SK-N-SH (cell line): ENCODE data around the gene UBA3. TPM values are rescaled to one million over a fixed set of nuclear protein-coding genes. Genes with fewer than 3 reads are reported as not detected.

Experiments
- CTCF ChIA-PET: fragments of 300-600, 350-600 bp; formaldehyde crosslinking; extraction: SDS; loops from one replicate; lab custom pipeline; 2021; lab: Yijun Ruan, JAX
- POLR2A ChIA-PET: fragments of 350-600 bp; sonication (Branson Sonifier 250); formaldehyde crosslinking; extraction: SDS; loops from one replicate; lab custom pipeline; 2020; ENCODE audit warnings: antibody characterized with exemption, inconsistent platforms; lab: Yijun Ruan, JAX
- DNase-seq: peaks from one replicate; pipeline ENCODE4 v3.0.0; 2012
- H2AFZ ChIP-seq: fragments of 200-600 bp; sonication (generic); 2 replicates; pipeline ENCODE4 v1.8.1; 2016; ENCODE audit warnings: antibody characterized with exemption, mild to moderate bottlenecking, low read depth
- H3F3A ChIP-seq: fragments of 200-600 bp; sonication (generic); replicated peaks from 2 replicates; pipeline ENCODE3; 2016; ENCODE audit warnings: antibody characterized with exemption, mild to moderate bottlenecking; ENCODE audit not compliant: insufficient read depth
- H3K27ac ChIP-seq, 2 experiments: fragments of 200-500 bp in 1 of 2; fragments of 200-600 bp in 1 of 2; sonication (Bioruptor generic) in 1 of 2; sonication (generic), shearing (Covaris generic) in 1 of 2; 2 replicates each; pipeline versions ENCODE4 v1.5.1 to v1.6.1; 2014 to 2016; ENCODE audit warnings: low read depth in 2 of 2, inconsistent platforms in 1 of 2, low read length in 1 of 2, mild to moderate bottlenecking in 1 of 2, mixed read lengths in 1 of 2
- H3K27me3 ChIP-seq: fragments of 200-600 bp; sonication (generic), shearing (Covaris generic); 2 replicates; pipeline ENCODE4 v1.6.1; 2016; ENCODE audit warnings: mixed run types; ENCODE audit not compliant: insufficient read depth
- H3K36me3 ChIP-seq, 2 experiments: fragments of 200-500 bp in 1 of 2; fragments of 200-600 bp in 1 of 2; sonication (Bioruptor generic) in 1 of 2; sonication (generic) in 1 of 2; replicated peaks in 1 of 2; 2 replicates each; pipeline versions ENCODE3 to v1.5.1; 2014 to 2016; ENCODE audit warnings: low read length in 1 of 2, mild to moderate bottlenecking in 1 of 2; ENCODE audit not compliant: insufficient read depth in 2 of 2, control insufficient read depth in 1 of 2
- H3K4me1 ChIP-seq, 2 experiments: fragments of 200-500 bp in 1 of 2; fragments of 200-600 bp in 1 of 2; sonication (Bioruptor generic) in 1 of 2; sonication (generic), shearing (Covaris generic) in 1 of 2; 2 replicates each; pipeline versions ENCODE4 v1.5.1 to v1.6.1; 2014 to 2016; ENCODE audit warnings: low read depth in 1 of 2, low read length in 1 of 2, mixed run types in 1 of 2; ENCODE audit not compliant: insufficient read depth in 2 of 2, control insufficient read depth in 1 of 2
- H3K4me2 ChIP-seq: fragments of 200-600 bp; sonication (generic), shearing (Covaris generic); 2 replicates; pipeline ENCODE4 v1.6.1; 2017; ENCODE audit warnings: mixed run types
- H3K4me3 ChIP-seq, 2 experiments: fragments of 200-500 bp in 1 of 2; fragments of 200-600 bp in 1 of 2; sonication (Bioruptor generic) in 1 of 2; sonication (generic), shearing (Covaris generic) in 1 of 2; 2 replicates each; pipeline versions ENCODE4 v1.5.1 to v1.8.1; 2014 to 2016; ENCODE audit warnings: low read depth in 2 of 2, inconsistent platforms in 1 of 2, low read length in 1 of 2, mild to moderate bottlenecking in 1 of 2, mixed read lengths in 1 of 2, moderate library complexity in 1 of 2
- H3K79me2 ChIP-seq: fragments of 200-600 bp; sonication (generic); 2 replicates; pipeline ENCODE4 v1.8.1; 2017; ENCODE audit warnings: mild to moderate bottlenecking; ENCODE audit not compliant: insufficient read depth
- H3K9ac ChIP-seq: fragments of 200-600 bp; sonication (generic); 2 replicates; pipeline ENCODE4 v1.6.1; 2017; ENCODE audit warnings: mixed run types
- H3K9me2 ChIP-seq: fragments of 200-600 bp; sonication (generic); 2 replicates; pipeline ENCODE4 v1.6.1; 2017; ENCODE audit warnings: mixed run types
- H3K9me3 ChIP-seq: fragments of 200-600 bp; sonication (generic); 2 replicates; pipeline ENCODE4 v1.6.1; 2017; ENCODE audit warnings: mixed run types, mild to moderate bottlenecking, moderate library complexity
- H4K20me1 ChIP-seq: fragments of 200-600 bp; sonication (generic); 2 replicates; pipeline ENCODE4 v1.6.1; 2017; ENCODE audit warnings: mild to moderate bottlenecking, mixed run types; ENCODE audit not compliant: insufficient read depth
- ELF1 ChIP-seq: IDR thresholded peaks from 2 replicates; pipeline ENCODE4 v1.4.0; 2012
- EP300 ChIP-seq, 2 experiments: IDR thresholded peaks; 2 replicates each; pipeline versions ENCODE4 v1.4.0 to v1.6.1; 2012; ENCODE audit warnings: borderline replicate concordance in 1 of 2, low read depth in 1 of 2, low read length in 1 of 2
- EZH2phosphoT487 ChIP-seq: fragments of 200-600 bp; sonication (generic); IDR thresholded peaks from 2 replicates; pipeline ENCODE4 v1.6.1; 2017; ENCODE audit warnings: low read depth, mixed run types, mild to moderate bottlenecking, antibody characterized with exemption, moderate library complexity, borderline replicate concordance
- FOSL2 ChIP-seq: IDR thresholded peaks from 2 replicates; pipeline ENCODE4 v1.4.0; 2012; ENCODE audit warnings: low read depth, mild to moderate bottlenecking, moderate library complexity, borderline replicate concordance
- GABPA ChIP-seq: IDR thresholded peaks from 2 replicates; pipeline ENCODE4 v1.4.0; 2012; ENCODE audit warnings: low read depth, mild to moderate bottlenecking
- GATA2 ChIP-seq: sonication (generic); formaldehyde crosslinking; IDR thresholded peaks from 2 replicates; pipeline ENCODE4 v1.5.0; 2020; ENCODE audit warnings: mild to moderate bottlenecking, missing genetic modification reagents
- JUND ChIP-seq: IDR thresholded peaks from 2 replicates; pipeline ENCODE4 v1.4.0; 2012
- MEF2A ChIP-seq: IDR thresholded peaks from 2 replicates; pipeline ENCODE4 v1.4.0; 2012; ENCODE audit warnings: low read depth, borderline replicate concordance
- NFIC ChIP-seq: IDR thresholded peaks from 2 replicates; pipeline ENCODE4 v1.4.0; 2012; ENCODE audit warnings: borderline replicate concordance
- NRF1 ChIP-seq: IDR thresholded peaks from 2 replicates; pipeline ENCODE4 v1.6.1; 2012; ENCODE audit warnings: low read depth, mild to moderate bottlenecking, low read length
- RAD21 ChIP-seq: IDR thresholded peaks from 2 replicates; pipeline ENCODE4 v1.6.1; 2012; ENCODE audit warnings: mild to moderate bottlenecking, low read length
- RFX5 ChIP-seq: IDR thresholded peaks from 2 replicates; pipeline ENCODE4 v1.6.1; 2012; ENCODE audit warnings: mild to moderate bottlenecking, improper control_type of control experiment, low read length
- TAF1 ChIP-seq: IDR thresholded peaks from 2 replicates; pipeline ENCODE4 v1.6.1; 2012; ENCODE audit warnings: low read depth, mild to moderate bottlenecking, low read length, moderate library complexity, borderline replicate concordance
- TEAD4 ChIP-seq: IDR thresholded peaks from 2 replicates; pipeline ENCODE4 v1.4.0; 2012; ENCODE audit warnings: mild to moderate bottlenecking, borderline replicate concordance; ENCODE audit not compliant: insufficient read depth
- YY1 ChIP-seq: IDR thresholded peaks from 2 replicates; pipeline ENCODE4 v1.4.0; 2012; ENCODE audit warnings: low read depth, mild to moderate bottlenecking
- WGBS: methylation state at CpG from one replicate; pipeline ENCODE4 v1.1.6; 2017; ENCODE audit warnings: low lambda C conversion rate; 5-methylcytosine and 5-hydroxymethylcytosine counted together
- polyA plus RNA-seq, 3 experiments: library from polyadenylated mRNA; depleted of rRNA; stranded (reverse); fragments of >200 nt; gene quantifications; 2 replicates each; pipeline ENCODE4 v1.2.3, GENCODE V29; 2012
- TF ChIP-seq, protein P1 (sequence below): IDR thresholded peaks from 2 replicates; pipeline ENCODE4; 2012
- TF ChIP-seq, protein P2 (sequence below): fragments of 150-350 bp; IDR thresholded peaks from 2 replicates; pipeline ENCODE4 v1.6.1; 2016; ENCODE audit warnings: mild to moderate bottlenecking, low read depth, low read length
- TF ChIP-seq, protein P3 (sequence below): IDR thresholded peaks from 2 replicates; pipeline ENCODE4 v1.4.0; 2012; ENCODE audit warnings: low read depth, borderline replicate concordance
- TF ChIP-seq, protein P4 (sequence below): fragments of 200-600 bp; sonication (generic); IDR thresholded peaks from 2 replicates; pipeline ENCODE4 v1.6.1; 2017; ENCODE audit warnings: antibody characterized with exemption, mild to moderate bottlenecking, moderate library complexity

Gene UBA3
- polyA plus RNA-seq, 1 of the 3 experiments (the other 2 are of a cell fraction): 43.0 TPM

DNA sequence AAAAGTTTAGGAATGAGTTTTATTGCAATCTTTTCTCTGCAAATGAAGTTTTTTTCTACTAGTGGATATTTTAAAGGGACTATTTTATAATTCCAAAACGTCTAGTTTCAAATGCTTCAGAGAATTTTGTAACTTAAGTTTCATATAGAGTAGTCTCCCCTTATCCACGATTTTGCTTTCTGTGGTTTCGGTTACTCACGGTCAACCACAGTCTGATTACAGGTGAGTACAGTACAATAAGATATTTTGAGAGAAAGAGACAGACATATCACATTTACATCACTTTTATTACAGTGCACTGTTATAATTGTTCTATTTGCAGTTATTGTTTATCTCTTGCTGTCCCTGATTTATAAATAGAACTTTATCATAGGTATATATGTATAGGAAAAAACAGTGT is 59.3 kb downstream of the UBA3 start:
- Histone ChIP-seq H3K79me2 (no peaks in the 10 kb centered on the region), H3K4me2 (no peak overlapping the region), H3K27me3 (no peaks in the 10 kb centered on the region), H3K36me3 (peaks cover 71 to 74% of the 10 kb centered on the region in 2 experiments), H3K27ac (no peak overlapping the region), H2AFZ (no peak overlapping the region)
- DNase-seq: no peak
- CTCF ChIA-PET: interaction anchor here (0.8 to 1.5 kb wide), 3 partner anchors 11 to 33 kb away, joined by 3 read pairs; no protein-coding TSS in a partner anchor
- TF ChIP-seq EZH2phosphoT487: no peak
- TF ChIP-seq, protein P1, sequence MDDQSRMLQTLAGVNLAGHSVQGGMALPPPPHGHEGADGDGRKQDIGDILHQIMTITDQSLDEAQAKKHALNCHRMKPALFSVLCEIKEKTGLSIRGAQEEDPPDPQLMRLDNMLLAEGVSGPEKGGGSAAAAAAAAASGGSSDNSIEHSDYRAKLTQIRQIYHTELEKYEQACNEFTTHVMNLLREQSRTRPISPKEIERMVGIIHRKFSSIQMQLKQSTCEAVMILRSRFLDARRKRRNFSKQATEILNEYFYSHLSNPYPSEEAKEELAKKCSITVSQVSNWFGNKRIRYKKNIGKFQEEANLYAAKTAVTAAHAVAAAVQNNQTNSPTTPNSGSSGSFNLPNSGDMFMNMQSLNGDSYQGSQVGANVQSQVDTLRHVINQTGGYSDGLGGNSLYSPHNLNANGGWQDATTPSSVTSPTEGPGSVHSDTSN: no peak
- TF ChIP-seq YY1: no peak
- no peak for TF ChIP-seq ELF1
- TF ChIP-seq GATA2: no peak
- TF ChIP-seq, protein P2, sequence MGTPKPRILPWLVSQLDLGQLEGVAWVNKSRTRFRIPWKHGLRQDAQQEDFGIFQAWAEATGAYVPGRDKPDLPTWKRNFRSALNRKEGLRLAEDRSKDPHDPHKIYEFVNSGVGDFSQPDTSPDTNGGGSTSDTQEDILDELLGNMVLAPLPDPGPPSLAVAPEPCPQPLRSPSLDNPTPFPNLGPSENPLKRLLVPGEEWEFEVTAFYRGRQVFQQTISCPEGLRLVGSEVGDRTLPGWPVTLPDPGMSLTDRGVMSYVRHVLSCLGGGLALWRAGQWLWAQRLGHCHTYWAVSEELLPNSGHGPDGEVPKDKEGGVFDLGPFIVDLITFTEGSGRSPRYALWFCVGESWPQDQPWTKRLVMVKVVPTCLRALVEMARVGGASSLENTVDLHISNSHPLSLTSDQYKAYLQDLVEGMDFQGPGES: no peak
- no peak for TF ChIP-seq TEAD4
- no peak for TF ChIP-seq GABPA
- no peak for TF ChIP-seq FOSL2
- TF ChIP-seq TAF1: no peak
- TF ChIP-seq EP300 (IDR thresholded peaks at IDR 0.05; ENCODE audit: borderline replicate concordance in 1 of 2, low read depth in 1 of 2, low read length in 1 of 2): no peak
- TF ChIP-seq, protein P3, sequence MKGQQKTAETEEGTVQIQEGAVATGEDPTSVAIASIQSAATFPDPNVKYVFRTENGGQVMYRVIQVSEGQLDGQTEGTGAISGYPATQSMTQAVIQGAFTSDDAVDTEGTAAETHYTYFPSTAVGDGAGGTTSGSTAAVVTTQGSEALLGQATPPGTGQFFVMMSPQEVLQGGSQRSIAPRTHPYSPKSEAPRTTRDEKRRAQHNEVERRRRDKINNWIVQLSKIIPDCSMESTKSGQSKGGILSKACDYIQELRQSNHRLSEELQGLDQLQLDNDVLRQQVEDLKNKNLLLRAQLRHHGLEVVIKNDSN: no peak
- no peak for TF ChIP-seq NFIC
- TF ChIP-seq NRF1: no peak
- no peak for TF ChIP-seq JUND
- TF ChIP-seq, all 33 proteins: peak for 0
- Histone ChIP-seq H3F3A (peaks cover 29% of the 10 kb centered on the region), H3K4me1 (no peaks in the 10 kb centered on the region), H4K20me1 (no peaks in the 10 kb centered on the region), H3K9me2 (no peaks in the 10 kb centered on the region), H3K4me3 (no peak overlapping the region), H3K9me3 (no peaks in the 10 kb centered on the region), H3K9ac (no peak overlapping the region)
- 71% methylated on average over 4 of the region's 4 CpGs for WGBS
- POLR2A ChIA-PET: no interaction called here

DNA sequence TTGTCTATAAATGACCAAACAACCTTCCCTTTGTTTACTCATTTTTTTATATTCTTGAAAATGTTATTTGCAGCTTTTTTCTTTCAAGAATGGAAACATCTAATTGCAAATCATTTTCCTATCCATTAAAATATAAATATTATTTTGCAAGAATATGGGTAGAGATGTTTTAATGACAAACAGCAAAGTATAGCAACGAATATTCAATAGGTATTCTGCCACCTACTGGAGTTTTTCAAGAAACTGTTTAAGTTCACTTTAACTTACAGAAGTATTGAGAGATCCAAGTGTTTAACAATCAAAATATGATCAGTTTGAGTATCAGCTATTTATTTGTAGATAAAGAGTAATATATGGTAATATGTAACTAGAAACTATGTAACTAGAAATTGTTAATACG is 59.7 kb downstream of the UBA3 start:
- Histone ChIP-seq H4K20me1 (no peaks in the 10 kb centered on the region), H3K4me2 (no peak overlapping the region), H3K36me3 (peaks cover 66 to 70% of the 10 kb centered on the region in 2 experiments), H3K27ac (no peak overlapping the region), H3K9me2 (no peaks in the 10 kb centered on the region), H3K9ac (no peak overlapping the region), H3K4me3 (no peak overlapping the region), H3K9me3 (no peaks in the 10 kb centered on the region), H3F3A (peaks cover 29% of the 10 kb centered on the region), H3K79me2 (peaks cover under 1% of the 10 kb centered on the region; the same call in 1 of the 2 replicates), H2AFZ (no peak overlapping the region), H3K27me3 (no peaks in the 10 kb centered on the region), H3K4me1 (no peaks in the 10 kb centered on the region)
- DNase-seq: no peak
- 50% methylated on average over 2 of the region's 2 CpGs for WGBS
- no peak for TF ChIP-seq JUND
- TF ChIP-seq, protein P4, sequence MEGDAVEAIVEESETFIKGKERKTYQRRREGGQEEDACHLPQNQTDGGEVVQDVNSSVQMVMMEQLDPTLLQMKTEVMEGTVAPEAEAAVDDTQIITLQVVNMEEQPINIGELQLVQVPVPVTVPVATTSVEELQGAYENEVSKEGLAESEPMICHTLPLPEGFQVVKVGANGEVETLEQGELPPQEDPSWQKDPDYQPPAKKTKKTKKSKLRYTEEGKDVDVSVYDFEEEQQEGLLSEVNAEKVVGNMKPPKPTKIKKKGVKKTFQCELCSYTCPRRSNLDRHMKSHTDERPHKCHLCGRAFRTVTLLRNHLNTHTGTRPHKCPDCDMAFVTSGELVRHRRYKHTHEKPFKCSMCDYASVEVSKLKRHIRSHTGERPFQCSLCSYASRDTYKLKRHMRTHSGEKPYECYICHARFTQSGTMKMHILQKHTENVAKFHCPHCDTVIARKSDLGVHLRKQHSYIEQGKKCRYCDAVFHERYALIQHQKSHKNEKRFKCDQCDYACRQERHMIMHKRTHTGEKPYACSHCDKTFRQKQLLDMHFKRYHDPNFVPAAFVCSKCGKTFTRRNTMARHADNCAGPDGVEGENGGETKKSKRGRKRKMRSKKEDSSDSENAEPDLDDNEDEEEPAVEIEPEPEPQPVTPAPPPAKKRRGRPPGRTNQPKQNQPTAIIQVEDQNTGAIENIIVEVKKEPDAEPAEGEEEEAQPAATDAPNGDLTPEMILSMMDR: peak; percentile 64
- TF ChIP-seq TEAD4: no peak
- TF ChIP-seq MEF2A: no peak
- 0 out of 2 replicates have a peak, but pooled peaks have one; percentile 19 for TF ChIP-seq RAD21
- TF ChIP-seq RFX5: no peak
- ChIA-PET POLR2A (no interaction called here), CTCF (interaction anchor here (0.8 to 1.5 kb wide), 3 partner anchors 12 to 34 kb away, joined by 3 read pairs; no protein-coding TSS in a partner anchor)
